Stimulated activated naive CD8-positive, alpha-beta T cell treated with anti-CD3 and anti-CD28 coated beads, Interleukin-15, amount 100 ng/mL, for 72 hours (primary cell): Measurements from ENCODE around the gene SELENOK.

ENCODE experiments used
- ATAC-seq: fragments of 150-1000 bp; cut with Tn5 transposase; 2 replicates; pipeline ENCODE4 v1.10.0; 2021; ENCODE audit warnings: mild to moderate bottlenecking, moderate library complexity
- DNase-seq, 2 donors: peaks; one replicate each; pipeline ENCODE4 v3.0.0; 2021 to 2022
- H3K27ac Mint-ChIP-seq, 2 donors: one replicate each; pipeline ENCODE4 v1.8.0; 2022; ENCODE audit warnings: mild to moderate bottlenecking in 2 of 2, mixed read lengths in 2 of 2, moderate library complexity in 2 of 2
- H3K27me3 Mint-ChIP-seq: one replicate; pipeline ENCODE4 v1.8.0; 2022; ENCODE audit warnings: mixed read lengths
- H3K4me1 Mint-ChIP-seq: one replicate; pipeline ENCODE4 v1.8.0; 2022; ENCODE audit warnings: mild to moderate bottlenecking, mixed read lengths
- H3K4me3 Mint-ChIP-seq, 2 donors: one replicate each; pipeline ENCODE4 v1.8.0; 2022; ENCODE audit warnings: mild to moderate bottlenecking in 2 of 2, mixed read lengths in 2 of 2, moderate library complexity in 1 of 2
- H3K9me3 Mint-ChIP-seq, 2 donors: one replicate each; pipeline ENCODE4 v1.8.0; 2022; ENCODE audit warnings: mixed read lengths in 2 of 2

The SELENOK gene

GRCh38 chr3:53899750-53900149 lies 8.1 kb upstream of the SELENOK start:
- no peak overlapping the region for H3K4me3 Mint-ChIP-seq
- DNase-seq, result no peak
- no peak for ATAC-seq
- H3K27ac Mint-ChIP-seq, result no peak overlapping the region
- H3K9me3 Mint-ChIP-seq, result no peaks in the 10 kb centered on the region
- H3K4me1 Mint-ChIP-seq, result no peaks in the 10 kb centered on the region
- H3K27me3 Mint-ChIP-seq, result peaks cover 6% of the 10 kb centered on the region

- no peak for ATAC-seq
- Mint-ChIP-seq H3K27ac (peak overlapping the region; percentile 94 to 99), H3K4me3 (peak overlapping the region; percentile 88 to 96), H3K27me3 (no peaks in the 10 kb centered on the region), H3K9me3 (peaks cover 0 to 7% of the 10 kb centered on the region in 2 donors), H3K4me1 (peaks cover 53% of the 10 kb centered on the region)
- no peak for DNase-seq
Measured at GRCh38 chr3:53892286-53892637, 603 bp upstream of the SELENOK start.

GRCh38 chr3:53890726-53891475 lies 758 bp downstream of the SELENOK start:
- no peaks in the 10 kb centered on the region for H3K27me3 Mint-ChIP-seq
- peak; percentile 24 to 37 for DNase-seq
- H3K4me1 Mint-ChIP-seq, result peaks cover 60% of the 10 kb centered on the region
- H3K27ac Mint-ChIP-seq, result peak overlapping the region; percentile 94 to 99
- peaks cover 0 to 7% of the 10 kb centered on the region in 2 donors for H3K9me3 Mint-ChIP-seq
- peak; percentile 36 for ATAC-seq
- peak overlapping the region; percentile 88 to 96 for H3K4me3 Mint-ChIP-seq

GRCh38 chr3:53888232-53888631 lies 3.4 kb downstream of the SELENOK start:
- peaks cover 58% of the 10 kb centered on the region for H3K4me1 Mint-ChIP-seq
- peaks cover 0 to 4% of the 10 kb centered on the region in 2 donors for H3K9me3 Mint-ChIP-seq
- H3K27ac Mint-ChIP-seq, result no peak overlapping the region
- H3K4me3 Mint-ChIP-seq, result no peak overlapping the region
- no peaks in the 10 kb centered on the region for H3K27me3 Mint-ChIP-seq
- no peak for ATAC-seq
- no peak for DNase-seq

- Mint-ChIP-seq H3K4me1 (peaks cover 55% of the 10 kb centered on the region), H3K27ac (peak overlapping the region; percentile 10 to 12), H3K27me3 (no peaks in the 10 kb centered on the region), H3K4me3 (peak overlapping the region in 1 of 2 donors; percentile 8), H3K9me3 (no peaks in the 10 kb centered on the region)
- no peak for DNase-seq
- no peak for ATAC-seq
Measured at GRCh38 chr3:53887446-53887845, 4.2 kb downstream of the SELENOK start.

GRCh38 chr3:53885239-53885638 lies 6.4 kb downstream of the SELENOK start:
- DNase-seq (no peak), ATAC-seq (no peak)
- H3K4me3 Mint-ChIP-seq, result no peak overlapping the region
- H3K9me3 Mint-ChIP-seq, result no peaks in the 10 kb centered on the region
- peaks cover 51% of the 10 kb centered on the region for H3K4me1 Mint-ChIP-seq
- no peaks in the 10 kb centered on the region for H3K27me3 Mint-ChIP-seq
- H3K27ac Mint-ChIP-seq, result no peak overlapping the region

- peaks cover 50% of the 10 kb centered on the region for H3K4me1 Mint-ChIP-seq
- H3K4me3 Mint-ChIP-seq, result no peak overlapping the region
- DNase-seq (no peak), ATAC-seq (no peak)
- H3K27me3 Mint-ChIP-seq, result no peaks in the 10 kb centered on the region
- H3K27ac Mint-ChIP-seq, result no peak overlapping the region
- no peaks in the 10 kb centered on the region for H3K9me3 Mint-ChIP-seq
Measured at GRCh38 chr3:53884623-53885022, 7.0 kb downstream of the SELENOK start.

- ATAC-seq, result no peak
- Mint-ChIP-seq H3K27me3 (no peaks in the 10 kb centered on the region), H3K9me3 (no peaks in the 10 kb centered on the region), H3K4me3 (peak overlapping the region; percentile 88 to 96), H3K27ac (no peak overlapping the region), H3K4me1 (peaks cover 36% of the 10 kb centered on the region)
- no peak for DNase-seq
Measured at GRCh38 chr3:53883008-53883407, 8.7 kb downstream of the SELENOK start.

- Mint-ChIP-seq H3K4me3 (peak within 1 kb of the TSS; percentile 88 to 96), H3K27me3 (no peaks in the 10 kb centered on the region), H3K27ac (peak within 1 kb of the TSS; percentile 99), H3K9me3 (no peaks in the 10 kb centered on the region), H3K4me1 (peaks cover 25% of the 10 kb centered on the region)
- ATAC-seq, result peak; percentile 92
- peak; percentile 86 to 87 for DNase-seq
Measured at GRCh38 chr3:53881691-53882593, 9.7 kb downstream of the SELENOK start, which contains the start of gene ACTR8. Gene ACTR8 (minus strand): TSS chr3:53882152. CDS start chr3:53882101, 51 bp downstream.

- H3K9me3 Mint-ChIP-seq, result no peaks in the 10 kb centered on the region
- DNase-seq (no peak), ATAC-seq (no peak)
- peaks cover 22% of the 10 kb centered on the region for H3K4me1 Mint-ChIP-seq
- peak overlapping the region; percentile 99 for H3K27ac Mint-ChIP-seq
- H3K4me3 Mint-ChIP-seq, result peak overlapping the region; percentile 88 to 96
- no peaks in the 10 kb centered on the region for H3K27me3 Mint-ChIP-seq
Measured at GRCh38 chr3:53880396-53881345, 11.0 kb downstream of the SELENOK start.

- Mint-ChIP-seq H3K4me1 (peaks cover 6% of the 10 kb centered on the region), H3K4me3 (no peak overlapping the region), H3K27me3 (no peaks in the 10 kb centered on the region), H3K27ac (no peak overlapping the region), H3K9me3 (no peaks in the 10 kb centered on the region)
- ATAC-seq (no peak), DNase-seq (no peak)
Measured at GRCh38 chr3:53865732-53866499, 25.7 kb downstream of the SELENOK start.

GRCh38 chr3:53863145-53863544 lies 28.5 kb downstream of the SELENOK start:
- Mint-ChIP-seq H3K27me3 (no peaks in the 10 kb centered on the region), H3K9me3 (no peaks in the 10 kb centered on the region), H3K4me1 (no peaks in the 10 kb centered on the region), H3K4me3 (no peak overlapping the region), H3K27ac (no peak overlapping the region)
- DNase-seq (no peak), ATAC-seq (no peak)

GRCh38 chr3:53862241-53862640 lies 29.4 kb downstream of the SELENOK start:
- ATAC-seq, result no peak
- Mint-ChIP-seq H3K4me3 (no peak overlapping the region), H3K4me1 (no peaks in the 10 kb centered on the region), H3K27me3 (no peaks in the 10 kb centered on the region), H3K9me3 (no peaks in the 10 kb centered on the region), H3K27ac (no peak overlapping the region)
- no peak for DNase-seq

- DNase-seq, result no peak
- Mint-ChIP-seq H3K4me3 (no peak overlapping the region), H3K27me3 (no peaks in the 10 kb centered on the region), H3K27ac (no peak overlapping the region), H3K9me3 (no peaks in the 10 kb centered on the region), H3K4me1 (no peaks in the 10 kb centered on the region)
- ATAC-seq, result no peak
Measured at GRCh38 chr3:53860196-53860595, 31.5 kb downstream of the SELENOK start.
